Measurements from ENCODE around the gene CLASP1. TPM values are rescaled to one million over a fixed set of nuclear protein-coding genes. Genes with fewer than 3 reads are reported as not detected.

CLASP1 gene
- total RNA-seq, 1 donor from 2014 or later: 110 TPM

GRCh38 chr2:121534007-121534406 lies 115.3 kb downstream of the CLASP1 start:
- H3K27ac Mint-ChIP-seq: peak overlapping the region; percentile 88
- H3K4me2 ChIP-seq: peak overlapping the region; percentile 36
- peak overlapping the region; percentile 47 for H3K4me3 Mint-ChIP-seq
- DNase-seq (ENCODE audit: low spot score): peak; percentile 75
- H3K27ac ChIP-seq: peak overlapping the region; percentile 86
- H3K9ac ChIP-seq: no peak overlapping the region
- no peaks in the 10 kb centered on the region for H3K36me3 ChIP-seq
- H3K9me3 ChIP-seq (ENCODE audit: low read depth): no peaks in the 10 kb centered on the region
- no peak overlapping the region for H2AFZ ChIP-seq (replicated peaks)
- H3F3A ChIP-seq (ENCODE audit: low read depth): peaks cover 62% of the 10 kb centered on the region
- H3K4me1 Mint-ChIP-seq: peaks cover 53% of the 10 kb centered on the region
- H3K27me3 Mint-ChIP-seq (ENCODE audit: insufficient read depth, low read depth): peaks cover 2% of the 10 kb centered on the region
- H3K79me2 ChIP-seq (ENCODE audit: low read depth): peaks cover 75% of the 10 kb centered on the region
- no peak for TF ChIP-seq EZH2 (IDR thresholded peaks at IDR 0.05)
- TF ChIP-seq CTCF (IDR thresholded peaks at IDR 0.05): no peak
- peak; percentile 10 for TF ChIP-seq EZH2phosphoT487 (IDR thresholded peaks at IDR 0.05)
- peaks cover 26% of the 10 kb centered on the region for H3K4me1 ChIP-seq
- H3K27me3 ChIP-seq: no peaks in the 10 kb centered on the region
- H3K36me3 Mint-ChIP-seq: no peaks in the 10 kb centered on the region
- no peak overlapping the region for H3K4me3 ChIP-seq
- H4K20me1 ChIP-seq (ENCODE audit: low read depth): peaks cover 70% of the 10 kb centered on the region
- H3K9me3 Mint-ChIP-seq: no peaks in the 10 kb centered on the region

- TF ChIP-seq CTCF (IDR thresholded peaks at IDR 0.05) (no peak), EZH2 (IDR thresholded peaks at IDR 0.05) (no peak), EZH2phosphoT487 (IDR thresholded peaks at IDR 0.05) (no peak)
- no peak overlapping the region for H3K4me3 ChIP-seq
- peak; percentile 40 for DNase-seq (ENCODE audit: low spot score)
- H3F3A ChIP-seq (ENCODE audit: low read depth): peaks cover 63% of the 10 kb centered on the region
- peaks cover 3% of the 10 kb centered on the region for H3K27me3 Mint-ChIP-seq (ENCODE audit: insufficient read depth, low read depth)
- peak overlapping the region; percentile 88 for H3K27ac Mint-ChIP-seq
- peaks cover 73% of the 10 kb centered on the region for H3K79me2 ChIP-seq (ENCODE audit: low read depth)
- H3K9ac ChIP-seq: no peak overlapping the region
- H2AFZ ChIP-seq (replicated peaks): no peak overlapping the region
- no peaks in the 10 kb centered on the region for H3K9me3 ChIP-seq (ENCODE audit: low read depth)
- H3K36me3 ChIP-seq: no peaks in the 10 kb centered on the region
- H3K9me3 Mint-ChIP-seq: no peaks in the 10 kb centered on the region
- peak overlapping the region; percentile 36 for H3K4me2 ChIP-seq
- H3K36me3 Mint-ChIP-seq: no peaks in the 10 kb centered on the region
- peak overlapping the region; percentile 86 for H3K27ac ChIP-seq
- peaks cover 26% of the 10 kb centered on the region for H3K4me1 ChIP-seq
- peak overlapping the region; percentile 71 for H3K4me3 Mint-ChIP-seq
- H3K27me3 ChIP-seq: no peaks in the 10 kb centered on the region
- peaks cover 81% of the 10 kb centered on the region for H4K20me1 ChIP-seq (ENCODE audit: low read depth)
- H3K4me1 Mint-ChIP-seq: peaks cover 60% of the 10 kb centered on the region
Measured at GRCh38 chr2:121532894-121533293, 116.4 kb downstream of the CLASP1 start.

- Mint-ChIP-seq H3K27ac (no peak overlapping the region), H3K36me3 (no peaks in the 10 kb centered on the region), H3K4me1 (peaks cover 60% of the 10 kb centered on the region), H3K27me3 (ENCODE audit: insufficient read depth, low read depth) (peaks cover 3% of the 10 kb centered on the region), H3K4me3 (peak overlapping the region; percentile 65), H3K9me3 (no peaks in the 10 kb centered on the region)
- TF ChIP-seq CTCF (IDR thresholded peaks at IDR 0.05): no peak
- no peaks in the 10 kb centered on the region for H3K36me3 ChIP-seq
- H3K79me2 ChIP-seq (ENCODE audit: low read depth): peaks cover 73% of the 10 kb centered on the region
- H3F3A ChIP-seq (ENCODE audit: low read depth): peaks cover 63% of the 10 kb centered on the region
- peaks cover 26% of the 10 kb centered on the region for H3K4me1 ChIP-seq
- H3K9me3 ChIP-seq (ENCODE audit: low read depth): no peaks in the 10 kb centered on the region
- no peak overlapping the region for H3K4me3 ChIP-seq
- no peak overlapping the region for H3K9ac ChIP-seq
- no peak overlapping the region for H3K27ac ChIP-seq
- peaks cover 84% of the 10 kb centered on the region for H4K20me1 ChIP-seq (ENCODE audit: low read depth)
- no peak for DNase-seq (ENCODE audit: low spot score)
- H3K27me3 ChIP-seq: no peaks in the 10 kb centered on the region
- H2AFZ ChIP-seq (replicated peaks): no peak overlapping the region
- H3K4me2 ChIP-seq: no peak overlapping the region
Measured at GRCh38 chr2:121532347-121532766, 116.9 kb downstream of the CLASP1 start.
